DMS53 treated with DMSO at 0.1 percent for 48 hours (cell line): Measurements from ENCODE around the gene PRTN3.

ENCODE experiments used
- DNase-seq: peaks from one replicate; lab custom pipeline; 2025; ENCODE audit not compliant: unreplicated experiment; lab: John Stamatoyannopoulos, UW

PRTN3 gene

DNA sequence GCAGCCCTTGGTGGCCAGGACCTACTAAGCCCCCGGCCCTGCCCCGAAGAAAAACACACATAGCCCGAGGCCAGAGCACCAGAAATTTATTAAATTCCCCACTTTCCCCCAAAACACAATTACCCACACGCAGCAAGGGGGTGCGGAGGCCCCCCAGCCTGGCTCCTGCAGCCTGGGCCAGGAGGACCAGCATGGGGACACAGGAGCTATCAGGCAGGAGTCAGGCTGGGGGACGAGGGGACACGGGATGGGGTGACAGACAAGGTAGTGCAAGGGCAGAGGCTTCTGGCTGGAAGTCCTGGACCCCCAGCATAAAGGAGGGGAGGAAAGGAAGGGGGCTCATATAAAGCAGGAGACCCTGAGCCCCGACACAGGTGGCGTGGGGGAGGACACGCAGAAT, 55.6 kb downstream of the PRTN3 start:
- DNase-seq: no peak

GRCh38 chr19:896999-897398, 56.2 kb downstream of the PRTN3 start:
- DNase-seq: no peak

DNA sequence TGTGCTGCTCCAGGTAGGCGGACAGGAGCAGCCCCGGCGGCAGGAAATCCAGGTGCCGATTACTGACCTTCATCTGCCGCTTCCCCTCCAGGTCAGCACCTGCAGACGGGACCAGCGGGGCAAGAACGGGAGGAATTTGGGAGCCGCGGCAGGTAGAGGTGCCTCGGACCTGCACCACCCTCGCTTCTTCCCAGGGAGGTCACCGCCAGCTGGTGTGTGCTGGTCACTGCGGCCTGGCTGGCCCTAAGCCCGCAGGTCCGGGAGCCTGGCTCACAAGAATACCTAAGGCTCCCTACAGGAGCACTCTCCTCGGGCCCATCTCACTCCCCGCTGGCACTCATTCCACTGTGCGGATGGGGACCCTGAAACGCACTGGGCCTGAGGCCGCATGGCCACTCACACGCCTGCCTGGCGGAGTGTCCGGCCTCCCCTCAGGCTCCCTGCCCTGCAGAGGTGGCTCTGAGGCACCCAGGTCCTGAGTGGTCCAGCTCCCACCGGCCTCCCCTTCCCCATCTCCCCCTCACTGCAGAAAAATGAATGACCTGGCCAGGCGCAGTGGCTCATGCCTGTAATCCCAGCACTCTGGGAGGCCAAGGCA, 56.7 kb downstream of the PRTN3 start:
- DNase-seq: no peak
